Measurements from ENCODE around the gene ANAPC2.
"Not testable (repeated sequence)": the region's sequence is repeated elsewhere in the genome, so short reads cannot be mapped to it uniquely, and the experiment has no call there.

The ANAPC2 gene

GRCh38 chr9:137139468-137140150, 48.8 kb downstream of the ANAPC2 start:
- Histone ChIP-seq H3K27ac (no peak overlapping the region), H3K4me3 (no peak overlapping the region)

DNA sequence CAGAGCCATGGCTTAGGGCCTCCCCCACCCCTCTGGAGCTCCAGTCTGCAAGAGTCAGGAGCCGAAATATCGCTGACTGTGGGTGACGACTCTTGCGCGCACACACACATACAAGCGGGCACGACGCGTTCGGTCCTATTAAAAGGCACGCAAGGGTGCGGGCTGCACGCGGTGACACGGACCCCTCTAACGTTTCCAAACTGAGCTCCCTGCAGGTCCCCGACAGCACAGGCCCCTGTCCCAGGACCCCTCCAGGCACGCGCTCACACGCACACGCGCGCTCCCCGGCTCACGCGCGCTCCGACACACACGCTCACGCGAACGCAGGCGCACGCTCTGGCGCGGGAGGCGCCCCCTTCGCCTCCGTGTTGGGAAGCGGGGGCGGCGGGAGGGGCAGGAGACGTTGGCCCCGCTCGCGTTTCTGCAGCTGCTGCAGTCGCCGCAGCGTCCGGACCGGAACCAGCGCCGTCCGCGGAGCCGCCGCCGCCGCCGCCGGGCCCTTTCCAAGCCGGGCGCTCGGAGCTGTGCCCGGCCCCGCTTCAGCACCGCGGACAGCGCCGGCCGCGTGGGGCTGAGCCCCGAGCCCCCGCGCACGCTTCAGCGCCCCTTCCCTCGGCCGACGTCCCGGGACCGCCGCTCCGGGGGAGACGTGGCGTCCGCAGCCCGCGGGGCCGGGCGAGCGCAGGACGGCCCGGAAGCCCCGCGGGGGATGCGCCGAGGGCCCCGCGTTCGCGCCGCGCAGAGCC, 49.5 kb downstream of the ANAPC2 start, which contains the start of gene GRIN1:
Gene GRIN1, plus strand, starts transcription at position 433 of the 746 bp plus-strand sequence. CDS start 333 bp downstream, outside the sequence.
- H3K27ac ChIP-seq = no peak within 1 kb of the TSS
- H3K4me3 ChIP-seq = no peak within 1 kb of the TSS

GRCh38 chr9:137138058-137138721, 50.2 kb downstream of the ANAPC2 start:
- Histone ChIP-seq H3K27ac (no peak overlapping the region), H3K4me3 (no peak overlapping the region)

DNA sequence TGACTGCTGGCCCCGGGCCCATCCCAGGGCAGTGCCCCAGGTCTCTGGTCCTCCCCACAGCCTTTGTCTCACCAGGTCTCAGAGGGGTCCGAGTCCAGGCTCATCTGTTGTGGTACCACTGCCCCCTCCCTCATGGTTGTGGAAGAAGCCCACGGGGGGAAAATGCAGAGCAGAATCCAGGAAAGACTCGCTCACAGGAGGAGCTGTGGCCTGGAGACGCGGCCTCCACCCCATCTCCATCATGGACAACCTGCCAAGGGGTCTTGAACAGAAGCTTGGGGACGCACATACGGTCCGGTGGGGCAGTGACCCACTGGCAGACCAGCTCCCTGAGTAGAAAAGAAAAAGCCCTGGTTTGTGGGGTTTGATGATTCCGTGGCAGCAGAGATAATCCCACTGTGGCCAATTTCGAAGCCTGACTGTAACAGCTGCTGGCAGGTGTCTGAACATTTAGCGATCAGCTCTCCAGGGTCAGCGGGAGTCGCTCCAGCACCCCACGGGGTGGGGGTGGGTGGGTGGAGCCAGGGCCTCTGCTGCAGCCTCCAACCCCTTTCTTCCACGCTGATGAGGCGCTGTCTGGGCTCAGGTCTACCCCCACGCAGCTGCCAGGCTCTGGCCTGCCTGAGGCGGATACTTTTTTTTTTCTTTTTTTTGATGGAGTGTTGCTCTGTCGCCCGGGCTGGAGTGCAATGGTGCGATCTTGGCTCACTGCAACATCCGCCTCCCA, 51.3 kb downstream of the ANAPC2 start:
- Histone ChIP-seq H3K27ac (no peak overlapping the region), H3K4me3 (no peak overlapping the region)

- Histone ChIP-seq H3K27ac (no peak overlapping the region), H3K4me3 (no peak overlapping the region)
Observed at GRCh38 chr9:137136261-137136880, 52.0 kb downstream of the ANAPC2 start.

DNA sequence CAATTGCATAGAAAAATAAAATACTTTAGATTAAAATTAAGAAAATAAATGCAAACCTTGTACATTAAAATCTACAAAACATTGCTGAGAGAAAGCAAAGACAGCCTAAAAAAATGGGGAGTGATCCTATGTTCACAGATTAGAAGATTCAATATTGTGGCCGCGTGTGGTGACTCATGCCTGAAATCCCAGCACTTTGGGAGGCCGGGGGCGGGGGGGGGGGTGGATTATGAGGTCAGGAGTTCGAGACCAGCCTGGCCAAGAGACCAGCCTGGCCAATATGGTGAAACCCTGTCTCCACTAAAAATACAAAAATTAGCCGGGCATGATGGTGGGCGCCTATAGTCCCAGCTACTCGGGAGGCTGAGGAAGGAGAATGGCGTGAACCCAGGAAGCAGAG, 53.2 kb downstream of the ANAPC2 start:
- H3K4me3 ChIP-seq, H3K27ac ChIP-seq: not testable (repeated sequence)

DNA sequence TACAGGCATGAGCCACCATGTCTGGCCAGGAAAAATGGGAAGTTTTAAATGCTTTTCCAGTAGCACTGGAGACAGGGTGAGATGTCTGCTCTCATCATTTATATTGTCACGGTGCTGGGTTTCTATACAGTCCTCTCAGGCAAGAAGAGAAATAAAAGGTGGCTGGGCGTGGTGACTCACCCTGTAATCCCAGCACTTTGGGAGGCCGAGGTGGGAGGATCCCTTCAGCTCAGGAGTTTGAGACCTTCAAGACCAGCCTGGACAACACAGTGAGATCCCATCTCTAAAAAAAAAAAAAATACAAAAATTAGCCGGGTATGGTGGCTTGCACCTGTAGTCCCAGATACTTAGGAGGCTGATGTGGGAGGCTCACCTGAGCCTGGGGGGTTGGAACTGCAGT, 54.2 kb downstream of the ANAPC2 start:
- no peak overlapping the region for H3K27ac ChIP-seq
- H3K4me3 ChIP-seq = no peak overlapping the region

DNA sequence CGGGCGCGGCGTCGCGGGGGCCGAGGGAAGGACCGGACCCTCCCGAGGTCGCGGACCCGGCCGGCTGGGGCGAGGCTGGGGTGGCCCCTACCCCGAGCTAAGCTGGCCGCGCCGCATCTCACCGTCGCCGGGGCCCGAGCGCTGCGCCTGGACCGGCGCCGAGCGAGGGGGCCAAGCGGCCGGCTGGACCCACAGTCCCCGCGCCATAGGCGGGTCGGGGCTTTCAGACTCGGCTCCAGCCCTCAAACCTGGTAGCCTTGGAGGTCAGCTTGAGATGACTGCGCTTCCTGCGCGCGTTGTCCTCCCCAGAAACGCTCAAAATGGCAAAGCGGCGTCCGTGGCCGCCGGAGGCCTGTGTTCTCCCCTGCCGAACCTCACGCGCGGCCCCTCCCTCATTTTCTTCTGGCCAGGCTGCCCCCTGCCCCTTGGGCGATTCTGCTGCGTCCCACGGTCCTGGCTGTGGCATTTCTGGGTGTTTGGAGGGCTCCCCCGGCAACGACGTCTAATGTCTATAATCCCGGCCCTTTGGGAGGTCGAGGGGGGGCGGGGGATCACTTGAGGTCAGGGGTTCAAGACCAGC, 58.1 kb downstream of the ANAPC2 start:
- Histone ChIP-seq H3K4me3 (peak overlapping the region; percentile 58 to 90 (median 78)), H3K27ac (peak overlapping the region in 20 of 21 experiments; percentile 38 to 88 (median 78))

GRCh38 chr9:137129456-137130175, 58.7 kb downstream of the ANAPC2 start:
- Histone ChIP-seq H3K4me3 (peak overlapping the region; percentile 58 to 90 (median 78)), H3K27ac (peak overlapping the region in 20 of 21 experiments; percentile 38 to 88 (median 78))

GRCh38 chr9:137128862-137129455, 59.4 kb downstream of the ANAPC2 start:
- Histone ChIP-seq H3K27ac (peak overlapping the region in 19 of 21 experiments; percentile 58 to 88 (median 78)), H3K4me3 (peak overlapping the region; percentile 58 to 90 (median 78))

- peak overlapping the region in 5 of 7 experiments; percentile 3 to 85 (median 60) for H3K4me3 ChIP-seq
- H3K27ac ChIP-seq = peak overlapping the region in 13 of 21 experiments; percentile 8 to 88 (median 68)
Observed at GRCh38 chr9:137128158-137128861, 60.0 kb downstream of the ANAPC2 start.

DNA sequence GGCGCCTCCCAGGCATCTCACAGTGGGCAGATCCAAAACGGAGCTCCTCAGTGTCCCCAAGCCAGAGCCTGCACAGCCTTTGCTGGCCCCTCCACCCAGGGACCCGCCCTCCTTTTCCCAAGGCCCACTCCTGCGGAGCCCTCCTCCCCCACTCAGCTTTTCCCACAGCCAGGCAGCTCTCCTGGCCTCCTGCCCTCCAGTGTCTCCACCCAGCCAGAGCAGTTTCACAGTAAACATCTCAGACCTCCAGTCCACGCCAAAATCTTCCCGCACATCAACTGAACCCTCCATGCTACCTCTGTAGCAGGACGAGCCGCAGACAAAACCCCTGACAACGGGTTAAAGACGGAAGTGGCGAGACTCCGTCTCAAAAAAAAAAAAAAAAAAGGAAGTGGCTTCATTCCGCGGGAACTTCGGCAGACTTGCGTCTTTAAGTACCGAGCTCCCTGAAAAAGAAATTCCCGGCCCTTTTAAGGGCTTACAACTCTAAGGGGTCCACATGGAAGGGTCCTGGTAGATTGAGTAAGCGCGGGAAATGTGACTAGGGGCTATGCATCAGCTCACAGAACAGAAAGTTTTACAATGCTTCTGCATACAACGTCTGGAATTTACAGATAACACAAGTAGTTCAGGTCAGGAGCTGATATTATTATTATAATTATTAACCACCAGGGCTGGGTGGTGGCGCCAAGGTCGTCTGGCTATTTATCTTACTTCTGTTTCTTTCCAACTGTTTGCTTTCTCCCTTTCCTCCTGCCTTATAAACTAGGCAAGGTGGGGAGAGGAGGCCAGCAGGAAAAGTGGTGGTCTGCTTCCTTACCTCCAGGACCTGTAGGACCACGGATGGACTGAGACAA, 60.8 kb downstream of the ANAPC2 start:
- peak overlapping the region in 16 of 21 experiments; percentile 22 to 88 (median 54) for H3K27ac ChIP-seq
- H3K4me3 ChIP-seq = peak overlapping the region in 6 of 7 experiments; percentile 3 to 85 (median 14)

DNA sequence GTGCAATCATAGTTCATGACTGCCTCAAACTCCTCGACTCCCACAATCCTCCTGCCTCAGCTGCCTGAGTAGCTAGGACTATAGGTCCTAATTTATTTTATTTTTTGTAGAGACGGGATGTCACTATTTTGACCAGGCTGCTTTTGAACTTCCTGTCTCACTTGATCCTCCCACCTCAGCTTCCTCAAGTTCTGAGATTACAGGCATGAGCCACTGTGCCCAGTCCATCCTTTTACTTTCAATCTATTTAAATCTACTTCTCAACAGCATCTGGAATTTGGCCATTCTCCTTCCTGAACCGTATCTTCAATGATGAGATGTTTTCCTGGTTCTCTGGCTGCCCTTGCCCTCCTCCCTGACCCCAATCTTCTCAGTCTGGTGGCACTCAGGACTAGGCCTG, 61.6 kb downstream of the ANAPC2 start:
- peak overlapping the region in 5 of 7 experiments; percentile 3 to 85 (median 18) for H3K4me3 ChIP-seq
- H3K27ac ChIP-seq = peak overlapping the region in 12 of 21 experiments; percentile 22 to 88 (median 56)
